GM23338 (cell line): ENCODE data around the gene RRAD. TPM values are rescaled to one million over a fixed set of nuclear protein-coding genes. Genes with fewer than 3 reads are reported as not detected.

Source experiments
- ATAC-seq: fragments of 200-7000 bp; cut with Tn5 transposase; 3 replicates; pipeline ENCODE4 v1.9.1; 2020
- DNase-seq: peaks from one replicate; pipeline ENCODE4 v3.0.0-alpha.2; 2015; ENCODE audit warnings: low spot score
- H2AFZ ChIP-seq: fragments of 200-600 bp; sonication (generic); 2 replicates; pipeline ENCODE4 v1.8.0; 2016; ENCODE audit warnings: antibody characterized with exemption, mild to moderate bottlenecking, moderate library complexity
- H3F3A ChIP-seq: fragments of 200-600 bp; sonication (generic); replicated peaks from 2 replicates; pipeline ENCODE4 v1.8.0; 2017; ENCODE audit warnings: antibody characterized with exemption, mixed run types, low read depth
- H3K27ac ChIP-seq: fragments of 200-600 bp; sonication (generic); 2 replicates; pipeline ENCODE4 v1.6.1; 2016; ENCODE audit warnings: low read depth
- H3K27me3 ChIP-seq: fragments of 200-600 bp; sonication (generic); 2 replicates; pipeline ENCODE4 v1.8.0; 2016; ENCODE audit warnings: mild to moderate bottlenecking, mixed run types, moderate library complexity; ENCODE audit not compliant: insufficient read depth
- H3K36me3 ChIP-seq: fragments of 200-600 bp; sonication (generic); 2 replicates; pipeline ENCODE4 v1.8.0; 2016; ENCODE audit warnings: mild to moderate bottlenecking; ENCODE audit not compliant: insufficient read depth
- H3K4me1 ChIP-seq: fragments of 200-600 bp; sonication (generic); 2 replicates; pipeline ENCODE4 v1.8.0; 2016; ENCODE audit warnings: mild to moderate bottlenecking, moderate library complexity; ENCODE audit not compliant: insufficient read depth
- H3K4me2 ChIP-seq: fragments of 200-600 bp; sonication (generic); 2 replicates; pipeline ENCODE4 v1.7.1; 2017; ENCODE audit warnings: mixed run types
- H3K4me3 ChIP-seq: fragments of 200-600 bp; sonication (generic); 2 replicates; pipeline ENCODE4 v1.6.1; 2016; ENCODE audit warnings: mixed run types
- H3K79me2 ChIP-seq: fragments of 200-600 bp; sonication (generic); replicated peaks from 2 replicates; pipeline ENCODE4 v1.8.0; 2017; ENCODE audit warnings: mild to moderate bottlenecking; ENCODE audit not compliant: insufficient read depth
- H3K9me2 ChIP-seq: fragments of 200-600 bp; sonication (generic); 2 replicates; pipeline ENCODE4 v1.8.0; 2017; ENCODE audit not compliant: insufficient read depth
- H4K20me1 ChIP-seq: fragments of 200-600 bp; sonication (generic); replicated peaks from 2 replicates; pipeline ENCODE4 v1.8.0; 2017; ENCODE audit warnings: mild to moderate bottlenecking; ENCODE audit not compliant: insufficient read depth
- H3K27ac Mint-ChIP-seq: 2 replicates; pipeline ENCODE4 v1.8.0; 2020; ENCODE audit warnings: inconsistent platforms, mild to moderate bottlenecking, moderate library complexity, mixed read lengths
- H3K27me3 Mint-ChIP-seq: 3 replicates; pipeline ENCODE4 v1.8.0; 2022; ENCODE audit warnings: low read depth, mild to moderate bottlenecking, moderate library complexity, mixed read lengths, inconsistent platforms; ENCODE audit not compliant: insufficient read depth, poor library complexity
- H3K36me3 Mint-ChIP-seq: 3 replicates; pipeline ENCODE4 v1.8.0; 2021; ENCODE audit warnings: low read depth, mild to moderate bottlenecking, inconsistent platforms, moderate library complexity, mixed read lengths
- H3K4me1 Mint-ChIP-seq: 3 replicates; pipeline ENCODE4 v1.8.0; 2020; ENCODE audit warnings: mild to moderate bottlenecking, inconsistent platforms, mixed read lengths
- H3K4me3 Mint-ChIP-seq: 3 replicates; pipeline ENCODE4 v1.8.0; 2021; ENCODE audit warnings: moderate library complexity, mild to moderate bottlenecking, inconsistent platforms, mixed read lengths
- H3K9me3 Mint-ChIP-seq: 3 replicates; pipeline ENCODE4 v1.8.0; 2020; ENCODE audit warnings: moderate library complexity, mild to moderate bottlenecking, inconsistent platforms, mixed read lengths
- CREB1 ChIP-seq: fragments of 250-450 bp; sonication (Bioruptor Pico); IDR thresholded peaks from 2 replicates; pipeline ENCODE4 v1.5.0; 2020; ENCODE audit warnings: low read depth, mild to moderate bottlenecking, moderate library complexity
- CTCF ChIP-seq, 2 experiments: fragments of 200-600 bp in 1 of 2; sonication (generic) in 1 of 2; conservative IDR thresholded peaks; 2 replicates each; pipeline versions ENCODE4 v1.5.1 to v1.6.1; 2016 to 2017; ENCODE audit warnings: antibody characterized with exemption in 2 of 2, low read depth in 2 of 2, mild to moderate bottlenecking in 2 of 2, moderate library complexity in 1 of 2
- ETS1 ChIP-seq: IDR thresholded peaks from 2 replicates; pipeline ENCODE4 v1.6.1; 2016; ENCODE audit warnings: antibody characterized with exemption
- EZH2 ChIP-seq: fragments of 200-600 bp; sonication (generic); IDR thresholded peaks from one replicate; pipeline ENCODE4 v1.8.0; 2017; ENCODE audit warnings: antibody characterized with exemption, mild to moderate bottlenecking, low read depth; ENCODE audit not compliant: unreplicated experiment
- EZH2phosphoT487 ChIP-seq: fragments of 200-600 bp; sonication (generic); IDR thresholded peaks from one replicate; pipeline ENCODE4 v1.8.1; 2018; ENCODE audit warnings: antibody characterized with exemption; ENCODE audit not compliant: unreplicated experiment
- JUNB ChIP-seq: IDR thresholded peaks from one replicate; pipeline ENCODE4 v1.6.1; 2016; ENCODE audit warnings: antibody characterized with exemption; ENCODE audit not compliant: unreplicated experiment
- NANOG ChIP-seq: IDR thresholded peaks from 2 replicates; pipeline ENCODE4 v1.6.1; 2016; ENCODE audit warnings: antibody characterized with exemption, borderline replicate concordance
- REST ChIP-seq: IDR thresholded peaks from one replicate; pipeline ENCODE4 v1.6.1; 2018; ENCODE audit warnings: antibody characterized with exemption; ENCODE audit not compliant: unreplicated experiment
- ZNF114 ChIP-seq: fragments of 250-450 bp; sonication (Bioruptor Pico); IDR thresholded peaks from 2 replicates; pipeline ENCODE4 v1.5.0; 2020; ENCODE audit warnings: mild to moderate bottlenecking, moderate library complexity
- ZNF331 ChIP-seq: fragments of 250-450 bp; sonication (Bioruptor Pico); IDR thresholded peaks from 2 replicates; pipeline ENCODE4 v1.5.0; 2020; ENCODE audit warnings: low read depth, mild to moderate bottlenecking, moderate library complexity
- ZNF462 ChIP-seq: fragments of 250-450 bp; sonication (Bioruptor Pico); IDR thresholded peaks from 2 replicates; pipeline ENCODE4 v1.5.0; 2020; ENCODE audit warnings: mild to moderate bottlenecking, moderate library complexity
- polyA plus RNA-seq: library from polyadenylated mRNA; unstranded; fragments of >200 nt; fragmentation: Nextera tagmentation; extraction: Ambion mirVana; gene quantifications from 2 replicates; pipeline ENCODE4 v1.2.1, GENCODE V29; 2016
- total RNA-seq: library from RNA; depleted of rRNA; stranded (reverse); fragments of >200 nt; shearing (Covaris generic); gene quantifications from 2 replicates; pipeline ENCODE4 v1.2.3, GENCODE V29; 2014

Gene RRAD
- total and polyA plus RNA-seq, 2 experiments from 2014 or later = 0.18 TPM; not detected in 1

GRCh38 chr16:66913081-66913480, 12.3 kb downstream of the RRAD start:
- Histone ChIP-seq H2AFZ (no peak overlapping the region), H3K4me1 (no peaks in the 10 kb centered on the region), H3K36me3 (no peaks in the 10 kb centered on the region), H3F3A (no peaks in the 10 kb centered on the region), H3K27ac (no peak overlapping the region), H3K27me3 (no peaks in the 10 kb centered on the region), H3K79me2 (no peaks in the 10 kb centered on the region), H3K4me3 (no peak overlapping the region), H4K20me1 (no peaks in the 10 kb centered on the region), H3K4me2 (no peak overlapping the region), H3K9me2 (no peaks in the 10 kb centered on the region)
- Mint-ChIP-seq H3K36me3 (no peaks in the 10 kb centered on the region), H3K9me3 (no peaks in the 10 kb centered on the region; the same call in 2 of the 3 replicates), H3K27me3 (peaks cover 12% of the 10 kb centered on the region), H3K27ac (no peak overlapping the region), H3K4me3 (no peak overlapping the region), H3K4me1 (no peaks in the 10 kb centered on the region)
- TF ChIP-seq REST (peak; percentile 79), JUNB (no peak), NANOG (no peak), EZH2 (no peak), EZH2phosphoT487 (no peak), ZNF331 (CRISPR knock-in tag) (no peak), ZNF114 (CRISPR knock-in tag) (no peak), ETS1 (no peak), CTCF (conservative IDR thresholded peaks at IDR 0.05; ENCODE audit: low read depth in 2 of 2) (0 out of 4 replicates have a peak, but pooled peaks of 1 of the 2 experiments have one; percentile 16), CREB1 (no peak)
- peak; percentile 75 for DNase-seq
- peak; percentile 87 for ATAC-seq

GRCh38 chr16:66911801-66912200, 13.5 kb downstream of the RRAD start:
- H3K27ac ChIP-seq = no peak overlapping the region
- no peak overlapping the region for H3K4me2 ChIP-seq
- no peaks in the 10 kb centered on the region for H3K4me1 Mint-ChIP-seq
- H3K36me3 ChIP-seq = no peaks in the 10 kb centered on the region
- H3K27ac Mint-ChIP-seq = no peak overlapping the region
- H3K79me2 ChIP-seq = no peaks in the 10 kb centered on the region
- H3K27me3 Mint-ChIP-seq = peaks cover 16% of the 10 kb centered on the region
- no peaks in the 10 kb centered on the region for H3K27me3 ChIP-seq
- no peaks in the 10 kb centered on the region for H3K9me2 ChIP-seq
- H3K4me1 ChIP-seq = no peaks in the 10 kb centered on the region
- H3K4me3 ChIP-seq = no peak overlapping the region
- H2AFZ ChIP-seq = no peak overlapping the region
- no peak for ATAC-seq
- no peak for DNase-seq
- H4K20me1 ChIP-seq = no peaks in the 10 kb centered on the region
- no peaks in the 10 kb centered on the region; the same call in 2 of the 3 replicates for H3K9me3 Mint-ChIP-seq
- H3K36me3 Mint-ChIP-seq = no peaks in the 10 kb centered on the region
- no peaks in the 10 kb centered on the region for H3F3A ChIP-seq
- H3K4me3 Mint-ChIP-seq = no peak overlapping the region
- no peak for TF ChIP-seq ZNF462
